ENCODE results near the gene SP100. TPM values are rescaled to one million over a fixed set of nuclear protein-coding genes. Genes with fewer than 3 reads are reported as not detected.
A peak's percentile ranks its signal among the peaks of the same experiment; 100 is the strongest.

Gene SP100
- total RNA-seq, 1 donor from 2014 or later, result 433 TPM

DNA sequence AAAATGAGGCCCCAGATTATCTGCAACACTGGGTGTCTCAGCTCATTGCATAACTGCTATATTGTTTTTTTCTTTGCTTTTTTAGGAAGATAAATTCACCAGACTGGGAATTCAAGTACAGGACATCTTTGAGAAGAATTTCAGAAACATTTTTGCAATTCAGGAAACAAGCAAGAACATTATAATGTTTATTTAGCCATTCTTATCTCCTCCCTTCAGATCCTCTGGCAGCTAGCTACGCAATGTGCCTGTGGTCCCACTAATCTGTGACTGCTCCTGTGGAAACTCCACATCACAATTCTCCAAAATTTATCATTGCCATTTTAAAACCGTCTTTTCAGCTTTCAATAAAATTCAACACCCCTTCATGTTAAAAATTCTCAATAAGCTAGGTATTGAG, 126.8 kb downstream of the SP100 start:
- Mint-ChIP-seq H3K36me3 (ENCODE audit: low read depth) (peaks cover 70% of the 10 kb centered on the region), H3K27ac (peak overlapping the region; percentile 64), H3K27me3 (no peaks in the 10 kb centered on the region), H3K9me3 (peaks cover 3% of the 10 kb centered on the region), H3K4me1 (peaks cover 54% of the 10 kb centered on the region), H3K4me3 (no peak overlapping the region)
- ChIA-PET POLR2A (interaction anchor here (0.6 kb wide), 1 partner anchor 243 kb away, joined by 4 read pairs; no protein-coding TSS in a partner anchor), CTCF (no interaction called here)
- DNase-seq (no peak), ATAC-seq (ENCODE audit: low read depth) (no peak)
- intact Hi-C loops (cut with micrococcal nuclease), result no loop called here
- TF ChIP-seq, protein P1, sequence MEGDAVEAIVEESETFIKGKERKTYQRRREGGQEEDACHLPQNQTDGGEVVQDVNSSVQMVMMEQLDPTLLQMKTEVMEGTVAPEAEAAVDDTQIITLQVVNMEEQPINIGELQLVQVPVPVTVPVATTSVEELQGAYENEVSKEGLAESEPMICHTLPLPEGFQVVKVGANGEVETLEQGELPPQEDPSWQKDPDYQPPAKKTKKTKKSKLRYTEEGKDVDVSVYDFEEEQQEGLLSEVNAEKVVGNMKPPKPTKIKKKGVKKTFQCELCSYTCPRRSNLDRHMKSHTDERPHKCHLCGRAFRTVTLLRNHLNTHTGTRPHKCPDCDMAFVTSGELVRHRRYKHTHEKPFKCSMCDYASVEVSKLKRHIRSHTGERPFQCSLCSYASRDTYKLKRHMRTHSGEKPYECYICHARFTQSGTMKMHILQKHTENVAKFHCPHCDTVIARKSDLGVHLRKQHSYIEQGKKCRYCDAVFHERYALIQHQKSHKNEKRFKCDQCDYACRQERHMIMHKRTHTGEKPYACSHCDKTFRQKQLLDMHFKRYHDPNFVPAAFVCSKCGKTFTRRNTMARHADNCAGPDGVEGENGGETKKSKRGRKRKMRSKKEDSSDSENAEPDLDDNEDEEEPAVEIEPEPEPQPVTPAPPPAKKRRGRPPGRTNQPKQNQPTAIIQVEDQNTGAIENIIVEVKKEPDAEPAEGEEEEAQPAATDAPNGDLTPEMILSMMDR (IDR thresholded peaks at IDR 0.05), result no peak

- ChIA-PET POLR2A (interaction anchor here (0.6 to 2.2 kb wide), 7 partner anchors 9 to 330 kb away, joined by 3 to 10 read pairs (median 3); no protein-coding TSS in a partner anchor), CTCF (interaction anchor here (1.1 kb wide), 1 partner anchor 350 kb away, joined by 3 read pairs; no protein-coding TSS in a partner anchor)
- Mint-ChIP-seq H3K27me3 (no peaks in the 10 kb centered on the region), H3K27ac (peak overlapping the region; percentile 65), H3K36me3 (ENCODE audit: low read depth) (peaks cover 1% of the 10 kb centered on the region), H3K9me3 (peaks cover 5% of the 10 kb centered on the region), H3K4me3 (no peak overlapping the region), H3K4me1 (peaks cover 20% of the 10 kb centered on the region)
- TF ChIP-seq, protein P1 (IDR thresholded peaks at IDR 0.05), result no peak
- ATAC-seq (ENCODE audit: low read depth) (peak; percentile 42), DNase-seq (no peak)
- intact Hi-C loops (cut with micrococcal nuclease), result no loop called here
Observed at GRCh38 chr2:230552181-230552580, 136.2 kb downstream of the SP100 start.

DNA sequence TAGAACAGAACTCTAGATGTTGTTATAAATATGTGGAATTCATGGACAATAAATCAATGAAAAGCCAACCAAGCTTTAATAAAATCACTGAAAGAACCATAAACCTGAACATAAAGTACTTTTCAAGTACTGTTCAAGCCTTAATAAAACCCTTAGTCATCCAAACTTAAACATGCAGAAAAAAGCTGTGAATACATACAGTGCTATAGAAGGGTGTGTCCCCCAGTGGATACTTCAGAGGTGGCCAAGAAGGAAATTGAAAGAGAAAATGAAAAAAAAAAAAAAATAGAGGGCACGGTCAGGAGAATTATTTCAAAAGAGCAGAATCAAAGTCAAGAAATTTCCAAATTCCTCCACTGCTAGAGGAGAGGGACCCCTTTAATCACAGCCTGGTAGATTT, 141.1 kb downstream of the SP100 start:
- ChIA-PET CTCF (no interaction called here), POLR2A (interaction anchor here (0.7 to 1.3 kb wide), 3 partner anchors 20 to 368 kb away, joined by 3 to 4 read pairs (median 4); no protein-coding TSS in a partner anchor)
- no peak overlapping the region for H3K4me3 Mint-ChIP-seq
- DNase-seq (no peak), ATAC-seq (ENCODE audit: low read depth) (no peak)
- TF ChIP-seq, protein P1 (IDR thresholded peaks at IDR 0.05), result no peak
- intact Hi-C loops (cut with micrococcal nuclease), result loop anchor here (2.0 kb wide), 1 partner anchor 20 kb away; no protein-coding TSS in a partner anchor
- H3K27me3 Mint-ChIP-seq, result no peaks in the 10 kb centered on the region
- H3K27ac Mint-ChIP-seq, result no peak overlapping the region
- peaks cover 5% of the 10 kb centered on the region for H3K9me3 Mint-ChIP-seq
- peaks cover 1% of the 10 kb centered on the region for H3K36me3 Mint-ChIP-seq (ENCODE audit: low read depth)
- peaks cover 26% of the 10 kb centered on the region for H3K4me1 Mint-ChIP-seq

DNA sequence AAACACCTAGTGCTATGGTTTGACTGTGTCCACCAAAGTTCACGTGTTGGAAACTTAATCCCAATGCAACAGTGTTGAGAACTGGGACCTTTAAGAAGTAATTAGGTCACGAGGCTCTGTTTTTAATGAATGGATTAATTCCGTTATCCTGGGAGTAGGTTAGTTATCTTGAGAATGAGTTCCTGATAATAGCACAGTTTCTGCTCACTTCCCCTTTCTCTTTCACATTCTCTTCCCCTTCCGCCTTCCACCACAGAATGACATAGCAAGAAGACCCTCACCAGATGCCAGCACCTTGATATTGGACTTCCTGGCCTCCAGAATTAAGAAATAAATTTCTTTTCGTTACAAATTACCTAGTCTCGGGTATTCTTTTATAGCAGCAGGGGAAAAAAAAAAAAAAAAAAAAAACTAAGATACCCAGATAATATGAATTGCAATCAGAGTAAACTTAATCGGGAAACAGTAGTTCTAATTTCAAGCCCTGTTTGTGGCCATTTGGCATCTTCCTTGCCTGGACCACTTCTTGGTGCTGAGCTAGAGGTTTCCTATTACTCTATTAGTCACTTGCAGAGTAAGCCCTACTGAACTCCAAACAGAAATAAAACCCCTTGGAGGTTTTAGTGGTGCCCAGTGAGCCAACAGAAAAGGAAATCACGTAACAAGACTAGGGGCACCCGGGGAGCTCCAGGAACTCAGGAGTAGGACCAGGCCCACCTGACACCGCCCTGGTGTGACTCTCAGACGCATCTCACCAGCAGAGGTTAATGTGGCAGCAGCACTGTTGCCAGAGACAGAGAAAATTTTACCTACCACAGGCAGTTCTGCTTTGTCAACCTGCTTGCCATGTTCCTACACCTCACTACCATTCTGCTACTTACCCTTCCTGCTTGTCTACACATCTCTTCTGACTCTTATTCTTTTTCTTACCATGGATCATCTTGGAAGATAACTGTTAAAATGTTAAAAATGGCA, 149.1 kb downstream of the SP100 start:
- TF ChIP-seq, protein P1 (IDR thresholded peaks at IDR 0.05), result no peak
- Mint-ChIP-seq H3K4me1 (peaks cover 41% of the 10 kb centered on the region), H3K27me3 (no peaks in the 10 kb centered on the region), H3K4me3 (peak overlapping the region; percentile 47), H3K36me3 (ENCODE audit: low read depth) (no peaks in the 10 kb centered on the region), H3K27ac (peak overlapping the region; percentile 78), H3K9me3 (peaks cover 3% of the 10 kb centered on the region)
- ChIA-PET CTCF (no interaction called here), POLR2A (interaction anchor here (0.5 to 0.7 kb wide), 4 partner anchors 37 to 372 kb away, joined by 3 to 9 read pairs (median 6); no protein-coding TSS in a partner anchor)
- DNase-seq (no peak), ATAC-seq (ENCODE audit: low read depth) (peak; percentile 91)
- intact Hi-C loops (cut with micrococcal nuclease), result loop anchor here (2.0 kb wide), 3 partner anchors 24 to 46 kb away; no protein-coding TSS in a partner anchor

GRCh38 chr2:230569298-230569697, 153.3 kb downstream of the SP100 start:
- Mint-ChIP-seq H3K36me3 (ENCODE audit: low read depth) (peaks cover 17% of the 10 kb centered on the region), H3K27me3 (no peaks in the 10 kb centered on the region), H3K27ac (no peak overlapping the region), H3K4me1 (peaks cover 26% of the 10 kb centered on the region), H3K9me3 (peaks cover 26% of the 10 kb centered on the region), H3K4me3 (no peak overlapping the region)
- POLR2A ChIA-PET, result interaction anchor here (0.7 to 1.2 kb wide), 2 partner anchors 32 to 73 kb away, joined by 3 read pairs; no protein-coding TSS in a partner anchor
- ATAC-seq (ENCODE audit: low read depth) (no peak), DNase-seq (no peak)
- intact Hi-C loops (cut with micrococcal nuclease), result no loop called here
- CTCF ChIA-PET, result no interaction called here
- TF ChIP-seq, protein P1 (IDR thresholded peaks at IDR 0.05), result no peak

All from activated B cell treated with CpG ODN at 0.5 μM for 24 hours (primary cell).